Breast epithelium (tissue), 4 donors: ENCODE measurements around the gene AGPAT3. TPM values are rescaled to one million over a fixed set of nuclear protein-coding genes. Genes with fewer than 3 reads are reported as not detected.

Experiments used
- DNase-seq, 2 donors: peaks; one replicate each; pipeline ENCODE4 v3.0.0-alpha.2; 2019; ENCODE audit warnings: low spot score in 2 of 2
- H3K27ac ChIP-seq, 2 donors: fragments of 200-600 bp; sonication (generic) in 1 of 2; one replicate each; pipeline ENCODE4 v1.5.1; 2016 to 2019; ENCODE audit warnings: mild to moderate bottlenecking in 1 of 2
- H3K27me3 ChIP-seq, 2 donors: fragments of 200-600 bp; sonication (generic) in 1 of 2; one replicate each; pipeline versions ENCODE4 v1.5.1 to v1.6.0; 2017 to 2019; ENCODE audit warnings: control low read depth in 1 of 2, mild to moderate bottlenecking in 1 of 2
- H3K36me3 ChIP-seq: fragments of 200-600 bp; one replicate; pipeline ENCODE4 v1.5.1; 2019
- H3K4me1 ChIP-seq, 2 donors: fragments of 200-600 bp; sonication (generic); one replicate each; pipeline ENCODE4 v1.5.1; 2016 to 2019; ENCODE audit warnings: control low read depth in 1 of 2
- H3K4me3 ChIP-seq, 3 donors: fragments of 200-600 bp; sonication (generic); 1 replicate in 2 of 3; 2 replicates in 1 of 3; pipeline ENCODE4 v1.5.1; 2016 to 2019; ENCODE audit warnings: mild to moderate bottlenecking in 3 of 3, moderate library complexity in 2 of 3
- H3K9me3 ChIP-seq, 2 donors: fragments of 200-600 bp; sonication (generic) in 1 of 2; one replicate each; pipeline ENCODE4 v1.5.1; 2016 to 2019; ENCODE audit warnings: control low read depth in 1 of 2
- CTCF ChIP-seq, 3 donors: fragments of 450-650 bp; IDR thresholded peaks; one replicate each; pipeline ENCODE4 v1.5.1; 2016 to 2017; ENCODE audit warnings: antibody characterized with exemption in 3 of 3, mild to moderate bottlenecking in 3 of 3, moderate library complexity in 3 of 3
- POLR2A ChIP-seq: fragments of 450-650 bp; IDR thresholded peaks from one replicate; pipeline ENCODE4 v1.6.1; 2016; ENCODE audit warnings: antibody characterized with exemption, mild to moderate bottlenecking, moderate library complexity
- POLR2AphosphoS5 ChIP-seq, 3 donors: sonication (generic); formaldehyde crosslinking; IDR thresholded peaks; one replicate each; pipeline ENCODE4 v1.6.1; 2017; ENCODE audit warnings: antibody characterized with exemption in 3 of 3
- intact Hi-C: fragments of 100-400 bp; cut with DNase I; formaldehyde crosslinking; loops from one replicate; pipeline ENCODE4 v1.15.1; 2023; ENCODE audit warnings: low total_unique reads
- total RNA-seq, 3 donors: library from RNA; depleted of rRNA; stranded (reverse); fragments of >200 nt; gene quantifications; one replicate each; pipeline ENCODE4 v1.1.0, GENCODE V29; 2016

The AGPAT3 gene
- total RNA-seq, 3 donors from 2014 or later, result 27.2 to 35.8 (median 28.2) TPM

GRCh38 chr21:43979654-43980053 lies 114.6 kb downstream of the AGPAT3 start:
- Histone ChIP-seq H3K4me1 (no peaks in the 10 kb centered on the region), H3K9me3 (no peaks in the 10 kb centered on the region), H3K27ac (no peak overlapping the region), H3K4me3 (no peak overlapping the region), H3K27me3 (no peaks in the 10 kb centered on the region), H3K36me3 (no peaks in the 10 kb centered on the region)
- no peak for DNase-seq
- TF ChIP-seq POLR2A, result no peak
- no peak for TF ChIP-seq POLR2AphosphoS5 (IDR thresholded peaks at IDR 0.05)
- TF ChIP-seq CTCF (IDR thresholded peaks at IDR 0.05), result no peak
- intact Hi-C loops, result no loop called here

GRCh38 chr21:43981151-43981870 lies 116.3 kb downstream of the AGPAT3 start:
- Histone ChIP-seq H3K4me3 (no peak overlapping the region), H3K27ac (no peak overlapping the region), H3K36me3 (no peaks in the 10 kb centered on the region), H3K27me3 (no peaks in the 10 kb centered on the region), H3K4me1 (no peaks in the 10 kb centered on the region), H3K9me3 (no peaks in the 10 kb centered on the region)
- no peak for DNase-seq
- intact Hi-C loops, result no loop called here
- no peak for TF ChIP-seq CTCF (IDR thresholded peaks at IDR 0.05)
- TF ChIP-seq POLR2AphosphoS5 (IDR thresholded peaks at IDR 0.05), result no peak
- TF ChIP-seq POLR2A, result no peak

GRCh38 chr21:43981871-43982210 lies 116.8 kb downstream of the AGPAT3 start:
- no peak overlapping the region for H3K27ac ChIP-seq
- H3K36me3 ChIP-seq, result no peaks in the 10 kb centered on the region
- H3K4me3 ChIP-seq, result no peak overlapping the region
- intact Hi-C loops, result no loop called here
- no peaks in the 10 kb centered on the region for H3K27me3 ChIP-seq
- H3K9me3 ChIP-seq, result no peaks in the 10 kb centered on the region
- no peak for TF ChIP-seq POLR2A
- no peak for TF ChIP-seq POLR2AphosphoS5 (IDR thresholded peaks at IDR 0.05)
- no peak for TF ChIP-seq CTCF (IDR thresholded peaks at IDR 0.05)
- no peak for DNase-seq
- no peaks in the 10 kb centered on the region for H3K4me1 ChIP-seq

GRCh38 chr21:43982489-43983078 lies 117.6 kb downstream of the AGPAT3 start:
- H3K27ac ChIP-seq, result no peak overlapping the region
- no peaks in the 10 kb centered on the region for H3K27me3 ChIP-seq
- no peaks in the 10 kb centered on the region for H3K9me3 ChIP-seq
- intact Hi-C loops, result no loop called here
- no peak for TF ChIP-seq CTCF (IDR thresholded peaks at IDR 0.05)
- no peak for TF ChIP-seq POLR2A
- TF ChIP-seq POLR2AphosphoS5 (IDR thresholded peaks at IDR 0.05), result no peak
- no peaks in the 10 kb centered on the region for H3K36me3 ChIP-seq
- no peak for DNase-seq
- H3K4me3 ChIP-seq, result no peak overlapping the region
- no peaks in the 10 kb centered on the region for H3K4me1 ChIP-seq

- Histone ChIP-seq H3K4me3 (no peak overlapping the region), H3K36me3 (no peaks in the 10 kb centered on the region), H3K4me1 (no peaks in the 10 kb centered on the region), H3K27me3 (no peaks in the 10 kb centered on the region), H3K27ac (no peak overlapping the region), H3K9me3 (no peaks in the 10 kb centered on the region)
- TF ChIP-seq POLR2AphosphoS5 (IDR thresholded peaks at IDR 0.05) (no peak), CTCF (IDR thresholded peaks at IDR 0.05) (no peak), POLR2A (no peak)
- DNase-seq, result no peak
- intact Hi-C loops, result no loop called here
Observed at GRCh38 chr21:43983390-43983789, 118.4 kb downstream of the AGPAT3 start.
